Measurements from ENCODE around the gene ZNF33B.
"Not testable (repeated sequence)": the region's sequence is repeated elsewhere in the genome, so short reads cannot be mapped to it uniquely, and the experiment has no call there.

Gene ZNF33B

GRCh38 chr10:42638055-42638820, at the start of gene ZNF33B:
Gene ZNF33B, minus strand, starts transcription at chr10:42638570. Its CDS starts 1,642 bp downstream, at chr10:42636928.
- DNase-seq, result peak; percentile 93

- DNase-seq, result no peak
Observed at GRCh38 chr10:42684517-42684916, 46.1 kb upstream of the ZNF33B start.

GRCh38 chr10:42680267-42680666, 41.9 kb upstream of the ZNF33B start:
- DNase-seq, result no peak

- DNase-seq, result not testable (repeated sequence)
Observed at GRCh38 chr10:42665181-42665979, 27.0 kb upstream of the ZNF33B start.

- no peak for DNase-seq
Observed at GRCh38 chr10:42654419-42654818, 16.0 kb upstream of the ZNF33B start.

GRCh38 chr10:42652858-42653257, 14.5 kb upstream of the ZNF33B start:
- DNase-seq, result no peak

GRCh38 chr10:42650374-42650773, 12.0 kb upstream of the ZNF33B start:
- DNase-seq, result no peak

- no peak for DNase-seq
Observed at GRCh38 chr10:42648512-42648911, 10.1 kb upstream of the ZNF33B start.

GRCh38 chr10:42646687-42647640, 8.6 kb upstream of the ZNF33B start:
- DNase-seq, result no peak

- no peak for DNase-seq
Observed at GRCh38 chr10:42646214-42646613, 7.8 kb upstream of the ZNF33B start.

GRCh38 chr10:42645516-42645915, 7.1 kb upstream of the ZNF33B start:
- DNase-seq, result no peak

- DNase-seq, result no peak
Observed at GRCh38 chr10:42645103-42645502, 6.7 kb upstream of the ZNF33B start.

- no peak for DNase-seq
Observed at GRCh38 chr10:42640610-42641229, 2.4 kb upstream of the ZNF33B start.

GRCh38 chr10:42638821-42639270, 476 bp upstream of the ZNF33B start:
- DNase-seq, result no peak

- no peak for DNase-seq
Observed at GRCh38 chr10:42637648-42638054, 719 bp downstream of the ZNF33B start.

GRCh38 chr10:42637142-42637541, 1.2 kb downstream of the ZNF33B start:
- no peak for DNase-seq

- no peak for DNase-seq
Observed at GRCh38 chr10:42635098-42635497, 3.3 kb downstream of the ZNF33B start.

- no peak for DNase-seq
Observed at GRCh38 chr10:42632564-42632963, 5.8 kb downstream of the ZNF33B start.

GRCh38 chr10:42630537-42631134, 7.7 kb downstream of the ZNF33B start:
- DNase-seq, result no peak

GRCh38 chr10:42623929-42624328, 14.4 kb downstream of the ZNF33B start:
- no peak for DNase-seq

GRCh38 chr10:42618424-42618823, 19.9 kb downstream of the ZNF33B start:
- DNase-seq, result no peak

- DNase-seq, result no peak
Observed at GRCh38 chr10:42615419-42615818, 23.0 kb downstream of the ZNF33B start.

All from activated CD8-positive, alpha-beta memory T cell treated with anti-CD3 and anti-CD28 coated beads, Interleukin-2, amount 50 U/mL, for 4 hours (primary cell).